ENCODE results near the gene EIF2AK3. TPM values are rescaled to one million over a fixed set of nuclear protein-coding genes. Genes with fewer than 3 reads are reported as not detected.

EIF2AK3 gene
- total and polyA plus RNA-seq, 2 of the 8 experiments (the other 6 are each of a cell fraction or from before 2014, with no cell fraction given) = 5.8 to 22.8 TPM

Other genes starting within 250 kb of the EIF2AK3 start
- 15.9 and 17.1 TPM in 2 replicates for gene FOXI3, start 174.8 kb downstream of the EIF2AK3 start, total RNA-seq (2021; fragmentation: NEBNext Ultra II Directional; extraction: Animal tissue kit (Norgen Biotek cat#: 25700))
- 6.8 and 9.8 TPM in 2 replicates for gene FOXI3, start 174.8 kb downstream of the EIF2AK3 start, polyA plus RNA-seq (2011; rRNA removed)
- 24.0 and 26.7 TPM in 2 replicates for gene RPIA, start 64.2 kb upstream of the EIF2AK3 start, total RNA-seq (2021; fragmentation: NEBNext Ultra II Directional; extraction: Animal tissue kit (Norgen Biotek cat#: 25700))
- 9.1 and 13.1 TPM in 2 replicates for gene RPIA, start 64.2 kb upstream of the EIF2AK3 start, polyA plus RNA-seq (2011; rRNA removed)

All from H1 (cell line).